MCF 10A (cell line): ENCODE results near the gene MAFF. TPM values are rescaled to one million over a fixed set of nuclear protein-coding genes. Genes with fewer than 3 reads are reported as not detected.

Source experiments
- BruUV-seq: library from RNA; stranded (reverse); fragments of 400-500 nt; replicated peaks from 2 replicates; lab custom pipeline; 2021; lab: Mats Ljungman, UMichigan
- CTCF ChIA-PET: fragments of 300-600 bp; sonication (Branson Sonifier 250); formaldehyde crosslinking; extraction: SDS; loops from one replicate; lab custom pipeline; 2021; ENCODE audit warnings: antibody characterized with exemption, inconsistent platforms; lab: Yijun Ruan, JAX
- POLR2A ChIA-PET: fragments of 300-600, 350-650 bp; sonication (Branson Sonifier 250); formaldehyde crosslinking; extraction: SDS; loops from one replicate; lab custom pipeline; 2020; ENCODE audit warnings: antibody characterized with exemption, inconsistent platforms; lab: Yijun Ruan, JAX
- DNase-seq: peaks from one replicate; pipeline ENCODE4 v3.0.0-alpha.2; 2018; ENCODE audit not compliant: unreplicated experiment
- H3K27ac Mint-ChIP-seq: one replicate; pipeline ENCODE4 v1.8.0; 2022; ENCODE audit warnings: mild to moderate bottlenecking, low read depth, mixed read lengths; ENCODE audit not compliant: unreplicated experiment
- H3K27me3 Mint-ChIP-seq: one replicate; pipeline ENCODE4 v1.8.0; 2022; ENCODE audit warnings: mixed read lengths; ENCODE audit not compliant: insufficient read depth, unreplicated experiment
- H3K36me3 Mint-ChIP-seq: one replicate; pipeline ENCODE4 v1.8.0; 2022; ENCODE audit warnings: mild to moderate bottlenecking, moderate library complexity, mixed read lengths; ENCODE audit not compliant: insufficient read depth, unreplicated experiment
- H3K4me1 Mint-ChIP-seq: one replicate; pipeline ENCODE4 v1.8.0; 2022; ENCODE audit warnings: mixed read lengths; ENCODE audit not compliant: insufficient read depth, unreplicated experiment
- H3K4me3 Mint-ChIP-seq: one replicate; pipeline ENCODE4 v1.8.0; 2022; ENCODE audit warnings: mild to moderate bottlenecking, moderate library complexity, mixed read lengths; ENCODE audit not compliant: unreplicated experiment
- H3K9me3 Mint-ChIP-seq: one replicate; pipeline ENCODE4 v1.8.0; 2022; ENCODE audit warnings: mixed read lengths; ENCODE audit not compliant: unreplicated experiment
- intact Hi-C: fragments of 100-400 bp; cut with micrococcal nuclease; formaldehyde crosslinking; loops from 2 replicates; pipeline ENCODE4 v1.14.1; 2022
- total RNA-seq: library from RNA; stranded (reverse); gene quantifications from 2 replicates; pipeline ENCODE4 v1.2.3, GENCODE V29; 2022
- TF ChIP-seq, protein P1 (sequence below): fragments of 200-600 bp; IDR thresholded peaks from one replicate; pipeline ENCODE4 v1.8.0; 2022; ENCODE audit warnings: antibody characterized with exemption, mild to moderate bottlenecking; ENCODE audit not compliant: unreplicated experiment

The MAFF gene
- total RNA-seq, 1 experiment from 2014 or later: 71.4 TPM

DNA sequence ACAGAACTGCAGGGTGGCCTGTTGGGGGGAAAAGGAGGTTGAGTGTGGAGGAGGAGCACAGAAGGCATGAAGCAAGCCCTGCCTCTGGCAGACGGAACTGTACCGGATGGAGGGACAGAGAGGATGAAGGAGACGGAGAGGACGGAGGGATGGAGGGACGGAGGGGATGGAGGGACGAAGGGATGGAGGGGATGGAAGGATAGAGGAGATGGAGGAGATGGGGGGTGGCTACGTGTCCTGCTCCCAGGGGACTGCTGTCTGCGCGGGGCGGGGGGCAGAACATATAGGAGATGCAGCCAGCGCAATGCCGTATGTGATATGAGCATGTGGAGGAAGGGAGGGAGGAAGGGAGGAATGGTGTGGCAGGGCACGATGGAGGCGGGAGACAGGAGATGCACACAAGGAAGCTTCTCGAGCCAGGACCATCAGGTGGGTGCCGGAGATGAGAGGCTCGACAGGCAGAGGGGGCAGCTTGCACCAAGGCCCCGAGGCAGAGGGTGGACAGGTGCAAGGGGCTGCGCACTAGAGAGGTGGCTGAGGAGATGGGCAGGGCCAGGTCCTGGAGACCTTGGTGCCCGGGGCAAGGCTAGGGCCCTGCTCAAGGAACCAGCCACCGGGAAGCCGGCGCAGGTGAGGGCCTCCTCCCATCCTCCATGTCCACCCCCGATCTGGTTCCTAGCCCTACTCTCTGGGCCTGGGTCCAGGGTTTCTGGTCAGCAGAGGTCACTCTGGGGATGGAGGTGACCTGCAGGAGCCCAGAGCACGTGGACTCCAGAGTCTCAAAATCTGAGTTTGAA lies 25.3 kb downstream of the MAFF start:
- Mint-ChIP-seq H3K36me3 (peaks cover 16% of the 10 kb centered on the region), H3K4me1 (peaks cover 39% of the 10 kb centered on the region), H3K27ac (peak overlapping the region; percentile 99), H3K9me3 (no peaks in the 10 kb centered on the region), H3K4me3 (no peak overlapping the region), H3K27me3 (no peaks in the 10 kb centered on the region)
- DNase-seq: no peak
- intact Hi-C loops: loop anchor here (5.0 kb wide), 3 partner anchors 45 to 170 kb away; partner anchors contain the start of genes BAIAP2L2, PICK1 and PLA2G6
- ChIA-PET CTCF (interaction anchor here (0.6 to 4.2 kb wide), 4 partner anchors 32 to 327 kb away, joined by 3 to 29 read pairs (median 12); no protein-coding TSS in a partner anchor), POLR2A (interaction anchor here (1.1 to 4.2 kb wide), 5 partner anchors 8 to 112 kb away, joined by 4 to 51 read pairs (median 29); partner anchors contain the start of genes MAFF and PLA2G6)
- TF ChIP-seq, protein P1, sequence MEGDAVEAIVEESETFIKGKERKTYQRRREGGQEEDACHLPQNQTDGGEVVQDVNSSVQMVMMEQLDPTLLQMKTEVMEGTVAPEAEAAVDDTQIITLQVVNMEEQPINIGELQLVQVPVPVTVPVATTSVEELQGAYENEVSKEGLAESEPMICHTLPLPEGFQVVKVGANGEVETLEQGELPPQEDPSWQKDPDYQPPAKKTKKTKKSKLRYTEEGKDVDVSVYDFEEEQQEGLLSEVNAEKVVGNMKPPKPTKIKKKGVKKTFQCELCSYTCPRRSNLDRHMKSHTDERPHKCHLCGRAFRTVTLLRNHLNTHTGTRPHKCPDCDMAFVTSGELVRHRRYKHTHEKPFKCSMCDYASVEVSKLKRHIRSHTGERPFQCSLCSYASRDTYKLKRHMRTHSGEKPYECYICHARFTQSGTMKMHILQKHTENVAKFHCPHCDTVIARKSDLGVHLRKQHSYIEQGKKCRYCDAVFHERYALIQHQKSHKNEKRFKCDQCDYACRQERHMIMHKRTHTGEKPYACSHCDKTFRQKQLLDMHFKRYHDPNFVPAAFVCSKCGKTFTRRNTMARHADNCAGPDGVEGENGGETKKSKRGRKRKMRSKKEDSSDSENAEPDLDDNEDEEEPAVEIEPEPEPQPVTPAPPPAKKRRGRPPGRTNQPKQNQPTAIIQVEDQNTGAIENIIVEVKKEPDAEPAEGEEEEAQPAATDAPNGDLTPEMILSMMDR: no peak
- BruUV-seq: no TSS peak

DNA sequence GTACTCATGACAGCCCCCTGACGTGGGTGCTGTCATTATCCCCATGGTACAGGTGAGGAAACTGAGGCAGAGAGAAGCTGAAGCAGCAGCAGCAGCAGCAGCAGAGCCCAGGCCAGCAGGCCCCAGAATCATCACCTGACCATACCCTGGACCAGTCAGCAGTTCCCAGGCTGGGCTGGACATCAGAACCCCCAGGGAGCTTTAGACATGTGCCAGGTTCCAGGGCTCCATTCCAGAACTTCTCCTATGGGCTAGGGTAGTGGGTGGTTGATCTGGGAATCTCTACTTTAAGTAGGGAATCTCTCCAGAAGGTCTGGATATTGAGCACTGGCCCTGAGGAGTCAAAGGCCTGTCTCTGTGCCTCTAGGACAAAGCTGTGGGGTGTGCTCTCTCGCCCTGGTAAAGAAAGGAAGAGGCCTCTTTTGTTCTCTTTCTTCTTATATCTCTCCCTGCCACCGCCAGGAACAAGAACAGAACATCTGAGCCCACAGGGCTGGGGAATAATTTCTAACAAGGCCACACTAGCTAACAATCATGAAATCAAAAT lies 26.6 kb downstream of the MAFF start:
- CTCF ChIA-PET: interaction anchor here (0.6 to 4.2 kb wide), 6 partner anchors 16 to 446 kb away, joined by 3 to 29 read pairs (median 5); no protein-coding TSS in a partner anchor
- Mint-ChIP-seq H3K36me3 (peaks cover 16% of the 10 kb centered on the region), H3K9me3 (no peaks in the 10 kb centered on the region), H3K27me3 (no peaks in the 10 kb centered on the region), H3K4me1 (peaks cover 28% of the 10 kb centered on the region), H3K4me3 (peak overlapping the region; percentile 46), H3K27ac (peak overlapping the region; percentile 99)
- intact Hi-C loops: loop anchor here (2.0 to 5.0 kb wide), 4 partner anchors 26 to 171 kb away; partner anchors contain the start of genes BAIAP2L2, PICK1 and PLA2G6
- TF ChIP-seq, protein P1: no peak
- BruUV-seq: TSS peak; percentile 78
- POLR2A ChIA-PET: interaction anchor here (0.6 to 4.2 kb wide), 15 partner anchors 9 to 1992 kb away, joined by 3 to 51 read pairs (median 5); partner anchors contain the start of genes MAFF, PICK1, PLA2G6 and TMEM184B
- DNase-seq: peak; percentile 52

DNA sequence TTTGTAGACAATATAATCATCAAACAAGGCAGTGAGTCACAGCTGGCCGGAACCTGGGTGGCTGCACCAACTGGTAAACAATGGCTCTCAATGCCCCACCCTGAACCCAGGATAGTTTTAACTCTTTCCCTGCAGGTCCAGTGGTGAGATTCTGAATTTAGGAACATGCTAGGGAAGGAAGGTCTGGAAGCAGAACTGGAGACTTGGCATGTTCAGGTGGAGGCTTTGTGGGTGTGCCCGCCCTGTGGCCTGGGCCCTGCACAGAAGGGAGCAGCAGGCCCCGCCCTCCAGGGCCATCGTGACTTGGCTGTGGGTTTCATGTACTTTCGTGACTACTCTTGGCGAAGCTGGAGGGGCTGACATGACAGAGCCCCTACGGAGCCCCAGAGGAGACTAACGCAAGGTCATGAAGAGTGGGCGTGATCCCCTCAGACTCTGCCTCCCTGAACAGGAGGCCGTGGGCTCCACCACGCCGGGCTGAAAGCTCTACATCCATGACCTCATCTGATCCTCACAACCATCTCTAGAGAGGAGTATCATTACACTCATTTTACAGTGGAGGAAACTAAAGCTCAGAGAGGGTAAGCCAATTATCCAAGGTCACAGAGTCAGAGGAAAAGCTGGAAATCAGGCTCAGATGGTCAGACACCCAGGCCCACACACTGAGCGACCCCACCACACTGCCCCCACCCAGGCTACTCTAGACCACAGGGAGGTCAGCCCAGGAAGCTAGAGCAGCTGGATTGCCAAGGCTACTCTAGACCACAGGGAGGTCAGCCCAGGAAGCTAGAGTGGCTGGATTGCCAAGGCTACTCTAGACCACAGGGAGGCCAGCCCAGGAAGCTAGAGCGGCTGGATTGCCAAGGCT lies 27.3 kb downstream of the MAFF start:
- H3K4me3 Mint-ChIP-seq: peak overlapping the region; percentile 46
- peak overlapping the region; percentile 99 for H3K27ac Mint-ChIP-seq
- H3K36me3 Mint-ChIP-seq: peaks cover 20% of the 10 kb centered on the region
- H3K27me3 Mint-ChIP-seq: no peaks in the 10 kb centered on the region
- POLR2A ChIA-PET: interaction anchor here (0.6 to 4.2 kb wide), 17 partner anchors 10 to 1086 kb away, joined by 3 to 51 read pairs (median 4); partner anchors contain the start of genes MAFF, PICK1, PLA2G6 and TMEM184B
- H3K9me3 Mint-ChIP-seq: no peaks in the 10 kb centered on the region
- H3K4me1 Mint-ChIP-seq: peaks cover 24% of the 10 kb centered on the region
- peak; percentile 95 for DNase-seq
- intact Hi-C loops: loop anchor here (2.0 to 5.0 kb wide), 4 partner anchors 26 to 172 kb away; partner anchors contain the start of genes BAIAP2L2, PICK1 and PLA2G6
- CTCF ChIA-PET: interaction anchor here (0.6 to 4.2 kb wide), 13 partner anchors 11 to 340 kb away, joined by 3 to 29 read pairs (median 4); no protein-coding TSS in a partner anchor
- TF ChIP-seq, protein P1: no peak
- BruUV-seq: no TSS peak
